Keratinocyte (primary cell): ENCODE results near the gene GPM6B. TPM values are rescaled to one million over a fixed set of nuclear protein-coding genes. Genes with fewer than 3 reads are reported as not detected.

ENCODE experiments used
- DNase-seq: peaks from one replicate; pipeline ENCODE4 v3.0.0-alpha.2; 2011; ENCODE audit warnings: low read depth, missing footprints, low spot score
- FAIRE-seq: peaks from 2 replicates; lab custom pipeline; 2011; peaks lifted over from hg19 to GRCh38; lab: Jason Lieb, UNC
- H2AFZ ChIP-seq: 2 replicates; pipeline ENCODE4 v1.6.0; 2012; ENCODE audit warnings: low read length, control low read depth, inconsistent platforms; ENCODE audit not compliant: control insufficient read depth
- H3K27ac ChIP-seq: 2 replicates; pipeline ENCODE4 v1.5.1; 2011; ENCODE audit warnings: low read length; ENCODE audit not compliant: control insufficient read depth, insufficient read depth
- H3K27me3 ChIP-seq: 3 replicates; pipeline ENCODE4 v1.6.0; 2011; ENCODE audit warnings: low read length; ENCODE audit not compliant: control insufficient read depth, insufficient read depth; ENCODE audit errors: extremely low read depth
- H3K36me3 ChIP-seq, 2 experiments: 2 replicates in 1 of 2; 3 replicates in 1 of 2; pipeline ENCODE4 v1.5.1; 2011; ENCODE audit warnings: low read length in 2 of 2, mild to moderate bottlenecking in 1 of 2; ENCODE audit not compliant: control insufficient read depth in 2 of 2, insufficient read depth in 2 of 2; ENCODE audit errors: extremely low read depth in 1 of 2
- H3K4me1 ChIP-seq: 3 replicates; pipeline ENCODE4 v1.5.1; 2011; ENCODE audit warnings: low read length; ENCODE audit not compliant: control insufficient read depth, insufficient read depth; ENCODE audit errors: extremely low read depth
- H3K4me2 ChIP-seq: 3 replicates; pipeline ENCODE4 v1.6.0; 2011; ENCODE audit warnings: low read depth, low read length; ENCODE audit not compliant: control insufficient read depth, insufficient read depth; ENCODE audit errors: extremely low read depth
- H3K4me3 ChIP-seq, 3 experiments: fragments of 200-600 bp in 1 of 3; sonication (generic) in 1 of 3; 2 replicates in 2 of 3; 3 replicates in 1 of 3; pipeline ENCODE4 v1.5.1; 2011 to 2016; ENCODE audit warnings: low read length in 3 of 3, mild to moderate bottlenecking in 3 of 3, control low read depth in 2 of 3, inconsistent platforms in 1 of 3, low read depth in 1 of 3, mixed read lengths in 1 of 3, mixed run types in 1 of 3, moderate library complexity in 1 of 3; ENCODE audit not compliant: control insufficient read depth in 2 of 3, insufficient read depth in 2 of 3; ENCODE audit errors: extremely low read depth in 1 of 3
- H3K79me2 ChIP-seq: 2 replicates; pipeline ENCODE4 v1.6.0; 2012; ENCODE audit warnings: low read length; ENCODE audit not compliant: control insufficient read depth, insufficient read depth
- H3K9ac ChIP-seq: 3 replicates; pipeline ENCODE4 v1.6.0; 2011; ENCODE audit warnings: low read length; ENCODE audit not compliant: control insufficient read depth, insufficient read depth; ENCODE audit errors: extremely low read depth
- H3K9me1 ChIP-seq: 3 replicates; pipeline ENCODE4 v1.6.0; 2011; ENCODE audit warnings: low read length; ENCODE audit not compliant: control insufficient read depth, insufficient read depth; ENCODE audit errors: extremely low read depth
- H3K9me3 ChIP-seq: 2 replicates; pipeline ENCODE4 v1.5.1; 2012; ENCODE audit warnings: low read depth, low read length; ENCODE audit not compliant: control insufficient read depth
- H4K20me1 ChIP-seq: 3 replicates; pipeline ENCODE4 v1.6.0; 2011; ENCODE audit warnings: low read length; ENCODE audit not compliant: control insufficient read depth, insufficient read depth; ENCODE audit errors: extremely low read depth
- EZH2 ChIP-seq: IDR thresholded peaks from one replicate; pipeline ENCODE4 v1.6.1; 2012; ENCODE audit warnings: inconsistent platforms, mild to moderate bottlenecking, low read length, moderate library complexity
- dilution Hi-C: fragments of 300-500 bp; cut with MboI; formaldehyde crosslinking; loops from one replicate; pipeline ENCODE4 v1.7.0; 2020; ENCODE audit warnings: low sequenced_read_pairs; ENCODE audit not compliant: extremely low pct_ligation_motif_present
- polyA plus RNA-seq, 5 experiments: library from polyadenylated mRNA; depleted of rRNA in 3 of 5; stranded (reverse) in 3 of 5; stranded (forward) in 1 of 5; unstranded in 1 of 5; fragments of >200 nt; gene quantifications; 1 replicate in 1 of 5; 2 replicates in 3 of 5; 3 replicates in 1 of 5; pipeline versions ENCODE4 v1.2.1 to v1.2.3, GENCODE V29; 2011 to 2012; ENCODE audit warnings: missing spikeins in 2 of 5, low read depth in 1 of 5, low replicate concordance in 1 of 5
- TF ChIP-seq, protein P1 (sequence below), 3 experiments: IDR thresholded peaks in 1 of 3; conservative IDR thresholded peaks in 1 of 3; optimal IDR thresholded peaks in 1 of 3; 2 replicates in 2 of 3; 3 replicates in 1 of 3; pipeline versions ENCODE3 to v1.5.1; 2011; ENCODE audit warnings: low read length in 3 of 3, mild to moderate bottlenecking in 3 of 3, moderate library complexity in 2 of 3, control low read depth in 1 of 3, inconsistent platforms in 1 of 3; ENCODE audit not compliant: insufficient read depth in 2 of 3; ENCODE audit errors: extremely low read depth in 1 of 3

The GPM6B gene
- polyA plus RNA-seq, 1 donor (not counting 4 experiments of a cell fraction or from before 2014, with no cell fraction given): 0.26 TPM

DNA sequence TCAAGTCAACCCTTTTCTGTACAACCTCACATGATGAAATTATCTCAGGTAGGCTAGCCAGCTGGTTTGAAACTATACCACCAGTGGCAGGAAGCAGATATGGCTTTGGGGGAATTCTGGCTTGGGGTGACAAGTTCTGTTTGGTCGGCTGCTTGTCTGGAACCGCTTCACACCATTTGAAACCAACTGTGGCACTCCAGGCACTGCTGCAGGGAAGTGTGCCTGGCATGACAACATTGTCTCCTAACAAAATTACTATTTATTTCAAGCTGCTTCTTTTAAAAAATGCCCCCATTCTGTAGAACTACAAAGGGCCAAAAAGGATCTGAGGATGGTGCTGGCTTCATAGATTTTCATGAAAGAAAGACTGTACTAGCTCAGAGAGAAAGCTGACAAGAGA lies 37.1 kb upstream of the GPM6B start:
- no peak for FAIRE-seq
- Histone ChIP-seq H3K36me3 (no peaks in the 10 kb centered on the region), H3K4me1 (no peaks in the 10 kb centered on the region), H3K79me2 (no peaks in the 10 kb centered on the region), H3K4me3 (no peak overlapping the region), H3K27ac (no peak overlapping the region), H3K9me1 (no peaks in the 10 kb centered on the region), H3K9ac (no peak overlapping the region), H3K9me3 (no peaks in the 10 kb centered on the region), H2AFZ (no peak overlapping the region), H3K4me2 (no peak overlapping the region), H3K27me3 (peaks cover 6% of the 10 kb centered on the region), H4K20me1 (no peaks in the 10 kb centered on the region)
- no peak for TF ChIP-seq EZH2
- TF ChIP-seq, protein P1, sequence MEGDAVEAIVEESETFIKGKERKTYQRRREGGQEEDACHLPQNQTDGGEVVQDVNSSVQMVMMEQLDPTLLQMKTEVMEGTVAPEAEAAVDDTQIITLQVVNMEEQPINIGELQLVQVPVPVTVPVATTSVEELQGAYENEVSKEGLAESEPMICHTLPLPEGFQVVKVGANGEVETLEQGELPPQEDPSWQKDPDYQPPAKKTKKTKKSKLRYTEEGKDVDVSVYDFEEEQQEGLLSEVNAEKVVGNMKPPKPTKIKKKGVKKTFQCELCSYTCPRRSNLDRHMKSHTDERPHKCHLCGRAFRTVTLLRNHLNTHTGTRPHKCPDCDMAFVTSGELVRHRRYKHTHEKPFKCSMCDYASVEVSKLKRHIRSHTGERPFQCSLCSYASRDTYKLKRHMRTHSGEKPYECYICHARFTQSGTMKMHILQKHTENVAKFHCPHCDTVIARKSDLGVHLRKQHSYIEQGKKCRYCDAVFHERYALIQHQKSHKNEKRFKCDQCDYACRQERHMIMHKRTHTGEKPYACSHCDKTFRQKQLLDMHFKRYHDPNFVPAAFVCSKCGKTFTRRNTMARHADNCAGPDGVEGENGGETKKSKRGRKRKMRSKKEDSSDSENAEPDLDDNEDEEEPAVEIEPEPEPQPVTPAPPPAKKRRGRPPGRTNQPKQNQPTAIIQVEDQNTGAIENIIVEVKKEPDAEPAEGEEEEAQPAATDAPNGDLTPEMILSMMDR (optimal IDR thresholded peaks at IDR 0.05 in 1 of 3, IDR thresholded peaks at IDR 0.05 in 1 of 3, conservative IDR thresholded peaks at IDR 0.05 in 1 of 3; ENCODE audit: extremely low read depth in 1 of 3, insufficient read depth in 2 of 3, low read length in 3 of 3): no peak
- no peak for DNase-seq
- dilution Hi-C loops: no loop called here

DNA sequence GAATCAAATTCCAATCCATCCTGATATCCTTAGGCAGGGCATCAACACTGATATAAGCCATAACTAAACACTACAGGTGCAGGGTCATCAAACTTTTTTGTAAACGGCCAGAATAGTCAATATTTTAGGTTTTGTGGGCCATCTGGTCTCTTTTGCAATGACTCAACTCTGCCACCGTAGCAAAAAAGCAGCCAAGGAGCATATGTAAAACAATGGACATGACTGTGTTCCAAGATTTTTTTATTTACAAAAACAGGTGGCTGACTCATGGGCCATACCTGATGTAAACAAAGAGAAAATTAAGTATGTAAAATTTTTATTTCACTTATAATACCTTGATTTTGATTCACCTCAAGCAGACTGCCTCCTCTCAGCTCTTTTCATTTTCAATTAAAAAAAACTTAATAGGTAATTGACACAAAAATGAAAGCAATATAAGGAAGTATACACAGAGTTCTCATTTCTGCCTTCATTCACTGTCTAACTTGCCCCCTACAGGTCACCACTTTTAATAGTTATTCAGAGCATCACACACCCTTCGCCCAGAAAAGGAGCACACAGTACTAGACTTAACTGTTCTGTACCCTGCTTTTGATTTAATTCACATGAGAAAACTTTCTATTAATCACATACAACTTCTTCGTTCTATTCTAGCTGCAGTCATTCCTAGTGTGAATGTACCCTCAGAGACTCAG lies 35.3 kb upstream of the GPM6B start:
- Histone ChIP-seq H3K27me3 (peaks cover 6% of the 10 kb centered on the region), H2AFZ (no peak overlapping the region), H3K9me3 (no peaks in the 10 kb centered on the region), H3K79me2 (no peaks in the 10 kb centered on the region), H3K4me2 (no peak overlapping the region), H3K4me1 (no peaks in the 10 kb centered on the region), H3K27ac (no peak overlapping the region), H4K20me1 (no peaks in the 10 kb centered on the region), H3K4me3 (no peak overlapping the region), H3K36me3 (no peaks in the 10 kb centered on the region), H3K9ac (no peak overlapping the region), H3K9me1 (no peaks in the 10 kb centered on the region)
- TF ChIP-seq EZH2: no peak
- TF ChIP-seq, protein P1 (optimal IDR thresholded peaks at IDR 0.05 in 1 of 3, IDR thresholded peaks at IDR 0.05 in 1 of 3, conservative IDR thresholded peaks at IDR 0.05 in 1 of 3; ENCODE audit: extremely low read depth in 1 of 3, insufficient read depth in 2 of 3, low read length in 3 of 3): no peak
- no peak for DNase-seq
- dilution Hi-C loops: no loop called here
- FAIRE-seq: no peak
